Neutrophil (primary cell): ENCODE measurements around the gene PTPRD.

Experiments used
- H3K27ac ChIP-seq: fragments of 200-600 bp; sonication (generic); 2 replicates; pipeline ENCODE4 v1.5.1; 2016; ENCODE audit warnings: mild to moderate bottlenecking, moderate library complexity
- H3K27me3 ChIP-seq: fragments of 200-600 bp; sonication (generic); 2 replicates; pipeline ENCODE4 v1.6.0; 2016; ENCODE audit warnings: mild to moderate bottlenecking
- H3K36me3 ChIP-seq: fragments of 200-600 bp; sonication (generic); 2 replicates; pipeline ENCODE4 v1.5.1; 2017
- H3K4me1 ChIP-seq, 2 experiments: fragments of 200-600 bp in 1 of 2; sonication (generic) in 1 of 2; 1 replicate in 1 of 2; 2 replicates in 1 of 2; pipeline versions ENCODE4 v1.5.1 to v1.6.1; 2013 to 2016; ENCODE audit warnings: low read depth in 1 of 2, low read length in 1 of 2, mild to moderate bottlenecking in 1 of 2, moderate library complexity in 1 of 2; ENCODE audit not compliant: control insufficient read depth in 1 of 2, insufficient read depth in 1 of 2
- H3K4me3 ChIP-seq, 2 experiments: fragments of 200-600 bp in 1 of 2; sonication (generic) in 1 of 2; 1 replicate in 1 of 2; 2 replicates in 1 of 2; pipeline ENCODE4 v1.5.1; 2013 to 2016; ENCODE audit warnings: low read depth in 1 of 2, low read length in 1 of 2, mild to moderate bottlenecking in 1 of 2, moderate library complexity in 1 of 2
- H3K9me3 ChIP-seq: fragments of 200-600 bp; sonication (generic); 2 replicates; pipeline ENCODE4 v1.5.1; 2016
- TF ChIP-seq, protein P1 (sequence below): fragments of 200-600 bp; sonication (generic); IDR thresholded peaks from 2 replicates; pipeline ENCODE4 v1.5.1; 2016; ENCODE audit warnings: antibody characterized with exemption

Gene PTPRD

DNA sequence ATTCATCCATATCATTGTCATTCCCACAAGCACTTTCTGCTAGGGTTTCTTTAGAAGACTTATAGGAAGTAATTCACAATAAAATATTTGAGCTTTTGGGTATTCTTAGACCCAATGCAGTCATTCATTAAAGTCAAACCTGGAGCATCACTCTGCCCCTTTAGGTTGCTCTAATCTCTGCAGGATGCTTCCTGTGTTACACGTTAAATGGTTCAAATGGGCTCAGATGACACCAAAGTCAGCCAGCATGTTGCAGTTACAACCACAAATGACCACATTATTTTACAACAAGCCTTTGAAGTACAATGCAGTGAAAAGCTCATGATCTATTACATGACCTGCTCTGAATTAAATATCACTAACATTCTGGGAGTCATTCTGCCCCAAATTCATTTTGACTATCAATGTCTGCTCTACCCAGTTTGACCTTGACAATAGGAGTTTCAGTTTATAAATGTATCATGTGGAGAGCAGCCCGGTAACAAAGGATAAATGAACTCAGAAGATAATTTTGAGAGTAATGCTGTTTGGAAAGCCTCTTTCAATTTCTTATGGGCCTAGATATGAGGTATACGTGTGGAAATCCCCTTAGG lies 2144.7 kb downstream of the PTPRD start:
- Histone ChIP-seq H3K27ac (no peak overlapping the region), H3K9me3 (no peaks in the 10 kb centered on the region), H3K4me3 (no peak overlapping the region), H3K27me3 (no peaks in the 10 kb centered on the region), H3K4me1 (no peaks in the 10 kb centered on the region), H3K36me3 (no peaks in the 10 kb centered on the region)
- TF ChIP-seq, protein P1, sequence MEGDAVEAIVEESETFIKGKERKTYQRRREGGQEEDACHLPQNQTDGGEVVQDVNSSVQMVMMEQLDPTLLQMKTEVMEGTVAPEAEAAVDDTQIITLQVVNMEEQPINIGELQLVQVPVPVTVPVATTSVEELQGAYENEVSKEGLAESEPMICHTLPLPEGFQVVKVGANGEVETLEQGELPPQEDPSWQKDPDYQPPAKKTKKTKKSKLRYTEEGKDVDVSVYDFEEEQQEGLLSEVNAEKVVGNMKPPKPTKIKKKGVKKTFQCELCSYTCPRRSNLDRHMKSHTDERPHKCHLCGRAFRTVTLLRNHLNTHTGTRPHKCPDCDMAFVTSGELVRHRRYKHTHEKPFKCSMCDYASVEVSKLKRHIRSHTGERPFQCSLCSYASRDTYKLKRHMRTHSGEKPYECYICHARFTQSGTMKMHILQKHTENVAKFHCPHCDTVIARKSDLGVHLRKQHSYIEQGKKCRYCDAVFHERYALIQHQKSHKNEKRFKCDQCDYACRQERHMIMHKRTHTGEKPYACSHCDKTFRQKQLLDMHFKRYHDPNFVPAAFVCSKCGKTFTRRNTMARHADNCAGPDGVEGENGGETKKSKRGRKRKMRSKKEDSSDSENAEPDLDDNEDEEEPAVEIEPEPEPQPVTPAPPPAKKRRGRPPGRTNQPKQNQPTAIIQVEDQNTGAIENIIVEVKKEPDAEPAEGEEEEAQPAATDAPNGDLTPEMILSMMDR, result no peak

DNA sequence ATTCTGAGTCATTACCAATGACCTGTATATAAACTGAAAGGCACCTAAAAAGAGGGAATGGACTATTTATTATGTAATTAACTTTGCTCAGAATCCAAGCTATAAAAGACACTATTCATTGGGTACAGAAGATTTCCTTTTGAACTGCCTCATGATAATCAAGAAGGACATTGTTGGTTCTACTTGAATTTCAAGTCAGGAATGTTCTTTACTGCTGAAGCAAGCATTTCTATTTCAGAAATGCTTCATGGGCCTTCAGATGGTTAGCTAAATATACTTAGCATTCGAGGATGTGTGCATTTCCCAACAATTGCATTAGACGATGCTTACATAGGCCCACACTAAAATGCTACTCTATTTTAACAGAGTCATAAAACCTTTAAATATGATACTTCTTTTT lies 2155.0 kb downstream of the PTPRD start:
- Histone ChIP-seq H3K27me3 (no peaks in the 10 kb centered on the region), H3K4me3 (no peak overlapping the region), H3K4me1 (no peaks in the 10 kb centered on the region), H3K36me3 (no peaks in the 10 kb centered on the region), H3K9me3 (no peaks in the 10 kb centered on the region), H3K27ac (no peak overlapping the region)
- TF ChIP-seq, protein P1, result no peak

DNA sequence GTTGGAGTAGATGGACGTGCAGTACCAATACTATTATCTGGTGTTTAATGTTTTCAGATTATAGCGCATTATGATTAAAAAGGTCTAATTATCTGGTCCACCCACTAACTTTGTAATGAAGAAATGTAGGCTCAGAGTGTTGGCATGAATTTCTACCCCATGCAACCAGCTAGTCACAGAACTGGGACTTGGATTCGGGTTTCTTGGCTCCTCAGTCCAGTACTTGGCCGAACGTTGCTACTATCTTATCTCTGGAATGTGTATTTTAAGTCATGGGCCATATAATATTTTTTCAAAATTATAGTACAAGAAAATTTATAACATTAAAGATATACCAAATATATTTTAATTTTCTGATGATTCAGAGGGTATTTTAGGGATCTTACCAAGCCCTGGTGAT lies 2155.7 kb downstream of the PTPRD start:
- no peak overlapping the region for H3K4me3 ChIP-seq
- TF ChIP-seq, protein P1, result no peak
- H3K27ac ChIP-seq, result no peak overlapping the region
- H3K9me3 ChIP-seq, result no peaks in the 10 kb centered on the region
- no peaks in the 10 kb centered on the region for H3K27me3 ChIP-seq
- no peaks in the 10 kb centered on the region for H3K36me3 ChIP-seq
- H3K4me1 ChIP-seq, result no peaks in the 10 kb centered on the region

DNA sequence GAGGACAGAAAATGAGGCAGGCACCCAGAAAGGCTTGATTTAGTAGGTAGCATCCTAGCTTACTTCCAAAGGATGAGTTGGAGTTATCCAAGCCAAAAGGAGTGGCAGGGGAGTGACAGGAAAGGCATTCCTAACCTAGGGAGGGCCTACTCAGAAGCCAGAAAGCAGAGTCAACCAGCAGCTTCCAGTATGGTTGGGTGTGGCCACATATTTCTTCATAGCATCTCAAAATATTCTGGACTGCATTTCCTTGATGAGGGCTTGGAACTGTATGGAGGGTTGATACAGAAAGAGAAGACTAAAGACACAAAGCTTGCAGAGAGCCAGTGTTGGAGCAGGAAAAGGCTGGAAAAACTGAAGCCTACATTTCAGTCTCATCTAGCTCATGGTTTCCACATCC lies 2156.5 kb downstream of the PTPRD start:
- TF ChIP-seq, protein P1, result no peak
- Histone ChIP-seq H3K4me1 (no peaks in the 10 kb centered on the region), H3K27ac (no peak overlapping the region), H3K4me3 (no peak overlapping the region), H3K9me3 (no peaks in the 10 kb centered on the region), H3K27me3 (no peaks in the 10 kb centered on the region), H3K36me3 (no peaks in the 10 kb centered on the region)

DNA sequence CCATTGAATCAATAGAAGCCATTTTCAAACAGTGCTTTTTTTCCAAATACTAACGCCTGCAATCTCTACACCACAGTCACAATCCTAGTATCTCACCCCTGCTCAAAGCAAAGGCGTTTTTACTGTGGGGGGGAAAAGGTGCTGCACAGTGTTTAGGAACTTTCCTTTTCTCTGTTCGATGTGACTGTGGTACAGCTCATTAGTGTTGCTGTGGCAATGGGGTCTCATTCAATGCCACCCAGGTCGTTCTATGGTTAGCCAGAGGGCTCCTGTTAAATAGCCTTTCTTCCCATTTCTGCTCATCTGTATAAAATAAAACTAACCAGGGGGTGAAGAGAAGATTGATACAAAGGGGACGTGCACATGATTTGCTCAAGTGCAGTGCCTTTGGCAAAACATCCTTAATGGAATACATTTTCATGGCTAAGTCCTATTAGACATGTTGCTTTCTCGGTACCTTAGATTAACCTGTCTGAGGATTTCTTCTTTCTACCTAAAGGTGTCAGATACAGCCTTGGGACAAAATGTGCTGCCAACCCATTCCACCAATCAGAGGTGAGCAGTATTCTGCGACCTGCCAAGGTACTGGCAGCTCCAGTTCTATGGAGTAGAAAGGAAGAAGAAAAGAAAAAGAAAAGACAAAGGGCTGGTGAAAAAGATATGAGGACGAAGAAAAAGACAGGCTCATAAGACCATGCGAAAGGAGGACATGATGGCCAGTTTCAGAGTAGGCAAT lies 2161.8 kb downstream of the PTPRD start:
- no peaks in the 10 kb centered on the region for H3K36me3 ChIP-seq
- no peaks in the 10 kb centered on the region for H3K9me3 ChIP-seq
- H3K27me3 ChIP-seq, result no peaks in the 10 kb centered on the region
- TF ChIP-seq, protein P1, result no peak
- H3K27ac ChIP-seq, result no peak overlapping the region
- no peaks in the 10 kb centered on the region for H3K4me1 ChIP-seq
- H3K4me3 ChIP-seq, result no peak overlapping the region
